ENCODE results near the gene NHLRC3. TPM values are rescaled to one million over a fixed set of nuclear protein-coding genes. Genes with fewer than 3 reads are reported as not detected.

The NHLRC3 gene
- total and polyA plus RNA-seq, 2 of the 8 experiments (the other 6 are each of a cell fraction or from before 2014, with no cell fraction given): 13.1 to 16.9 TPM

DNA sequence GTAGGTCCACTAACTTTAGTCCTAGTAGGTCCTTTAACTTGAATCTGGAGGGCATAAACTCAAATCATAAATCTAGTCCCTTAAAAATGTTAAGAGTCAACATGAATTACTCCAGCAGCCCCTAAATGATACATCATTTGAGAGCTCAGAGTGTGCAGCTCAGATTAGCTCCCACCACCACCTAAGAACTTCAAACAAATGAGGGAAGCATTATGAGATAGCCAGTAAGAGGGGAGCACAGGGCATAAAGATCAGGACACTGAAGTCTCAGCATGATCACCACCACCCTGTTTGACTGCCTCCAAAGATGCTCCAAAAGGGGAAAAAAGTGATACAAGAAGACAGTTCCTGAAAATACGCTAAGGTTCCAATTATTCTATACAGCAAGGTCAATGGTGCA, 6.1 kb upstream of the NHLRC3 start:
- Histone ChIP-seq H3K23me2 (ENCODE audit: low read depth, low read length) (peaks cover 7% of the 10 kb centered on the region), H2BK15ac (ENCODE audit: low read length) (no peak overlapping the region), H3K18ac (ENCODE audit: extremely low read depth, low read length) (no peak overlapping the region), H3K4ac (replicated peaks; ENCODE audit: insufficient read length, low read depth, low read length) (no peak overlapping the region), H2BK20ac (ENCODE audit: low read length) (no peak overlapping the region), H2BK5ac (ENCODE audit: low read depth, low read length) (no peak overlapping the region), H3K4me3 (ENCODE audit: extremely low read depth in 1 of 4, insufficient read depth in 2 of 4, low read depth in 3 of 4, low read length in 4 of 4) (no peak overlapping the region), H3K14ac (ENCODE audit: insufficient read length) (no peak overlapping the region), H2BK120ac (replicated peaks; ENCODE audit: low read depth, low read length) (no peak overlapping the region), H4K5ac (ENCODE audit: insufficient read length, low read depth, low read length) (no peak overlapping the region), H3K9ac (replicated peaks in 1 of 4; ENCODE audit: extremely low read depth in 1 of 4, low read depth in 3 of 4, low read length in 3 of 4) (no peak overlapping the region), H3K27ac (ENCODE audit: low read depth, low read length) (no peak overlapping the region), H3K9me3 (ENCODE audit: insufficient read depth in 2 of 2, low read depth in 1 of 2, low read length in 1 of 2) (no peaks in the 10 kb centered on the region), H4K91ac (replicated peaks; ENCODE audit: insufficient read length, low read length) (no peak overlapping the region), H3K23ac (ENCODE audit: insufficient read length) (no peak overlapping the region), H3K79me1 (ENCODE audit: low read depth, low read length) (no peaks in the 10 kb centered on the region), H3K4me2 (ENCODE audit: insufficient read depth in 1 of 2, low read depth in 2 of 2, low read length in 2 of 2) (0 out of 4 replicates have a peak overlapping the region, but pooled peaks of 1 of the 2 experiments have one; percentile 28), H2BK12ac (ENCODE audit: low read depth, low read length) (no peak overlapping the region), H3K79me2 (ENCODE audit: control insufficient read depth in 1 of 2, insufficient read depth in 2 of 2, low read length in 2 of 2) (peaks cover 42 to 99% of the 10 kb centered on the region in 2 experiments), H2AFZ (ENCODE audit: low read length) (no peak overlapping the region), H4K20me1 (replicated peaks in 1 of 2; ENCODE audit: control insufficient read depth in 1 of 2, insufficient read depth in 2 of 2, low read length in 2 of 2) (peaks cover 3 to 10% of the 10 kb centered on the region in 2 experiments), H3K56ac (replicated peaks; ENCODE audit: insufficient read length, low read depth, low read length) (no peak overlapping the region), H4K8ac (ENCODE audit: extremely low read depth, insufficient read depth, low read length) (no peak overlapping the region), H3K4me1 (replicated peaks in 1 of 4; ENCODE audit: control insufficient read depth in 3 of 4, insufficient read depth in 4 of 4, low read length in 3 of 4) (peaks cover 0 to 8% (median 0%) of the 10 kb centered on the region in 4 experiments; a peak in 3 of 7 replicates), H3K27me3 (replicated peaks in 1 of 4; ENCODE audit: control insufficient read depth in 3 of 4, extremely low read depth in 1 of 4, insufficient read depth in 3 of 4, low read length in 3 of 4) (no peaks in the 10 kb centered on the region), H2AK5ac (ENCODE audit: low read depth, low read length) (no peak overlapping the region), H3K36me3 (ENCODE audit: control insufficient read depth in 2 of 4, insufficient read depth in 4 of 4, low read length in 3 of 4) (peaks cover 3 to 56% (median 12%) of the 10 kb centered on the region in 4 experiments; a peak in 7 of 8 replicates)
- ChIA-PET CTCF (ENCODE audit: partially characterized antibody) (interaction anchor here (0.6 to 2.8 kb wide), 7 partner anchors 10 to 580 kb away, joined by 3 to 15 read pairs (median 3); no protein-coding TSS in a partner anchor), POLR2A (ENCODE audit: partially characterized antibody) (interaction anchor here (0.6 to 4.4 kb wide), 4 partner anchors 10 to 629 kb away, joined by 3 to 29 read pairs (median 4); no protein-coding TSS in a partner anchor)
- 96% methylated on average over 1 of the region's 1 CpG; no CpG with 5 or more reads in 1 of the 2 experiments for WGBS, 2 experiments (ENCODE audit: extremely low coverage in 1 of 2, insufficient coverage in 1 of 2, insufficient read length in 1 of 2, insufficient replicate concordance in 2 of 2, low coverage in 1 of 2, low lambda C conversion rate in 2 of 2, missing lambda C conversion rate in 1 of 2)
- FAIRE-seq (no peak), DNase-seq (ENCODE audit: low read depth in 1 of 2, low spot score in 2 of 2) (no peak)
- TF ChIP-seq, protein P1, sequence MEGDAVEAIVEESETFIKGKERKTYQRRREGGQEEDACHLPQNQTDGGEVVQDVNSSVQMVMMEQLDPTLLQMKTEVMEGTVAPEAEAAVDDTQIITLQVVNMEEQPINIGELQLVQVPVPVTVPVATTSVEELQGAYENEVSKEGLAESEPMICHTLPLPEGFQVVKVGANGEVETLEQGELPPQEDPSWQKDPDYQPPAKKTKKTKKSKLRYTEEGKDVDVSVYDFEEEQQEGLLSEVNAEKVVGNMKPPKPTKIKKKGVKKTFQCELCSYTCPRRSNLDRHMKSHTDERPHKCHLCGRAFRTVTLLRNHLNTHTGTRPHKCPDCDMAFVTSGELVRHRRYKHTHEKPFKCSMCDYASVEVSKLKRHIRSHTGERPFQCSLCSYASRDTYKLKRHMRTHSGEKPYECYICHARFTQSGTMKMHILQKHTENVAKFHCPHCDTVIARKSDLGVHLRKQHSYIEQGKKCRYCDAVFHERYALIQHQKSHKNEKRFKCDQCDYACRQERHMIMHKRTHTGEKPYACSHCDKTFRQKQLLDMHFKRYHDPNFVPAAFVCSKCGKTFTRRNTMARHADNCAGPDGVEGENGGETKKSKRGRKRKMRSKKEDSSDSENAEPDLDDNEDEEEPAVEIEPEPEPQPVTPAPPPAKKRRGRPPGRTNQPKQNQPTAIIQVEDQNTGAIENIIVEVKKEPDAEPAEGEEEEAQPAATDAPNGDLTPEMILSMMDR (IDR thresholded peaks at IDR 0.05; ENCODE audit: control extremely low read depth in 1 of 3, insufficient read depth in 1 of 3, low read depth in 1 of 3, low read length in 3 of 3): no peak
- TF ChIP-seq SUZ12 (IDR thresholded peaks at IDR 0.05; ENCODE audit: low read length) (no peak), SIN3A (conservative IDR thresholded peaks at IDR 0.05 in 1 of 2, IDR thresholded peaks at IDR 0.05 in 1 of 2; ENCODE audit: low read depth in 1 of 2, low read length in 2 of 2) (no peak), RBBP5 (IDR thresholded peaks at IDR 0.05; ENCODE audit: borderline replicate concordance, low read depth, low read length) (no peak), KDM5A (IDR thresholded peaks at IDR 0.05; ENCODE audit: low read length) (no peak), MAFK (IDR thresholded peaks at IDR 0.05; ENCODE audit: low read depth, low read length) (no peak), SIX5 (IDR thresholded peaks at IDR 0.05; ENCODE audit: low read depth, low read length) (no peak), GABPA (IDR thresholded peaks at IDR 0.05; ENCODE audit: borderline replicate concordance, insufficient read depth, low read length) (no peak), EZH2 (IDR thresholded peaks at IDR 0.05; ENCODE audit: low read depth, low read length, severe bottlenecking) (no peak), CREB1 (IDR thresholded peaks at IDR 0.05) (no peak), CHD1 (IDR thresholded peaks at IDR 0.05; ENCODE audit: low read depth, low read length) (no peak)
